HG03095 (cell line): Measurements from ENCODE around the gene MPZ.
A peak's percentile ranks its signal among the peaks of the same experiment; 100 is the strongest.
"Not testable (repeated sequence)": the region's sequence is repeated elsewhere in the genome, so short reads cannot be mapped to it uniquely, and the experiment has no call there.

Experiments used
- ATAC-seq: cut with Tn5 transposase; IDR thresholded peaks from one replicate; pipeline ENCODE4 v1.9.1; 2021; ENCODE audit warnings: moderate library complexity; ENCODE audit not compliant: unreplicated experiment

MPZ gene

DNA sequence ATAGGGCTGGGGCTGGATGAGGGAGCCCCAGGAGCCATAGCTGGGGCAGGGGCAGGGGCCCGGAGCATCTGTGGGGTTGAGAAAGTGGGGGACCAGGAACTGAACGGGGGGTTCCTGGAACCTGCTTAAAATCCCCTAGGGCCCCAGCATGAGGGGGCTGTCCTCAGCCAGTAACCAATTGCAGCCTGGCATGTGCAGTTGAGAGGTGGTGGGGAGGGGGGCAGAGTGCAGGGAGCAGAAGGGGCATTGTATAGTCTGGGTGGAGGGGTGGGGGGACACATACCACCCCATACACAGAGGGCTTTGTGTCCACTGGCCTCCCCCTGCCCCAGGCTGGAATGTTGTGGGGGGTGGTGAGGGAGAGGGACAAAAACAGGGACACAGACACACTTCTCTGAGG, at the start of gene MPZ:
MPZ (minus strand) TSS at position 101 of the 400 bp plus-strand sequence; CDS start at position 38, 63 bp downstream.
- no peak for ATAC-seq

DNA sequence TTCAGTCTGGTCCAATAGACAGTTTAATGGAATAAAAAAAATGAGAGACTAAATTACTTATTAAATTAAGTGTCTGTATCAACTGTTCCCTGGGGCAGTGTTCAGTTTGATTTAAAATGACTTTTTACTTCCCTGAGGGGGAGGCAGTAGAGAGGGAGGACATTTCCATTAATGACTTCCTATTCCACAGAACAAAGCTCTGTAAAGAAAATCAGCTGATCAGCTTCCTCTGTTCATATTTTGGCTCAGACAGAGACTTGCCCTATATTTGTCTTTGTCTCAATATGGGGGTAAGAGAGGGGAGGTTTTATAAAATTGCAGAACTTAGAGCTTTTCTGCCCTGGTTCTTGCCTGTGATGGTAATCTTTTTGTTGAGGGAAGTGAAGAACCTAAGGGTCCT, 49.5 kb upstream of the MPZ start:
- ATAC-seq: no peak

DNA sequence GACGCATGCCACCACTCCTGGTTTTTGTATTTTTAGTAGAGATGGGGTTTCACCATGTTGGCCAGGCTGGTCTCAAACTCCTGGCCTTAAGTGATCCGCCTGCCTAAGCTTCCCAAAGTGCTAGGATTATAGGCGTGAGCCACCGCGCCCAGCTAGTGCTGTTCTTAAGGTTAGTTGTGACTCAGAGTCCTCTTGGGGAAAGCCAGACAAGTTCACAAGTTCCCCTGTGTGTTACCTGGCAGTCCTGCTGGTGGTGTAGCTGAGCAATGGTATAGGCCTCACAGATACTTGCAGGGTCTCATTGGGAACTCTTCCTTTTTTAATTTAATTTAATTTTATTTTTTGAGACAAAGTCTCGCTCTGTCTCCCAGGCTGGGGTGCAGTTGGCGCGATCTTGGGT, 47.3 kb upstream of the MPZ start:
- ATAC-seq: no peak

DNA sequence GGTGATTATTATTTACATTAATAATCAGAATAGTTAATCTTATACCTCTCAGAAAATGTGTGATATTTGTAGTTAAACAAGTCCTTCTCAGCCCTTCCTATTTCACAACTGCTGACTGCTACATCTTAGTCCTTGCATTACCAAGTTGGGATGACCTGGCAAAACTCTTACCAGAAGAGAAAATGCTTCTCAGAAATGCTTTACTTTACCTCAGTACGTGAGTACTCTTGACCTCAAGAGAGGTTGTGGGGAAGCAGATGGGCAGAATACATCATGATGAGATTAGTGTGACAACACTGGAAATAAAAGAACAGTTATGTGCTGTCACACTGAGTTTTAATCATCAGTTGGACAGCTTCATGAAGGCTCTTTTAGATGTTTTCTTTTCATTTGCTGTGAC, 41.7 kb upstream of the MPZ start:
- no peak for ATAC-seq

DNA sequence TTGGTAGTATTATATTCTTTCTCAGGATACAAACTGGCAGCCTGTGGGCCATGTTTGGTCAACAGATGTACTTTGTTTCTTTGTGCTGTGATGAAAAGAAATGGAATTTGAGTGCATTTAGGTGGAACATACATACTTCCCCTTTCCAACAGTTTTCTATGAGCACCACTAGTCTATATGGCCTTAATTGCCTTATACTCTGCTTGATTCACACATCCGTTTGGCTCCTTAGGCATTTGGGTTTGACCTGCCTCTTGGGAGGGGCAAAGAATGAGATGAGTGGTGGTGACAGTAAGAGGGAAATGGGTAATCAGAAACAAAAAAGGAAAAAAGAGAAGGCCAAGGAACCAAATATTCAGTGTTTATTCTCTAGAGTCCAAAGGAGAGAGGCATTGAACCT, 40.9 kb upstream of the MPZ start:
- ATAC-seq: no peak

DNA sequence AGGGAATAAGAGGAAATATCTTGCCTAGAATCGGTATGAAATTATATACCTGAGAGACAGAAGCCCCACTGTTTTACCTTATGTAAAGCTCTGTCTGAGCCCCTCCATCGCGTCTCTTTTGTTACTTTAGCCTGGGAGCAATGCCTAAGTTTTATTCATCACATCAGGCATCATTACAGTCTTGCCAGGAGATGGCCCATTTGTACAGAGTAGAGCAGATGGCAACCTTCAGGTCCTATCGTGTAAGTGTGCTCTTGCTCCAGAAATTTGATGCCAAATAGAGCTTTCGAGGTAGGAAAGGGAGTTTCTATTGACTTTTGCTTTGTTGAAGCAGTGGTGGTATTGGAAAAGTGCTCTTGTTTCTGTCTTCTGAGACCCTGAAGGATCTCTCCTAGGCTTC, 33.1 kb upstream of the MPZ start:
- ATAC-seq: no peak

DNA sequence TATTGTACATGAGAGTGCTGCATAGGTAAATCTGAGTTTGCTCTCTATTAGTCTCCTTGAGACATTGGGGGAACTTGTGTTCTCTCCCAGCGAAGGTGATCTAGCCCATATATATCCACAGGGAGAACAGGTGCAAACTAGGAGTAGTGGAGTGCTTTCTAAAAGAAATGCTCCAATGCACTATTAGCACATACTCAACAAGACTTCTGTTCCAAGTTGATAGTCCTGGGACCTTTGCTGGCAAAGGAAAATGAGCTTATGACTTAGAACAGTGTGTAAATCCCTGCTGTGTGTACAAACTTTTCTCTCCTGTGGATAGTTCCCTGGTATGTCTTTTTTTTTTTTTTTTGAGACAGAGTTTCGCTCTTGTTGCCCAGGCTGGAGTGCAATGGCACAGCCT, 32.4 kb upstream of the MPZ start:
- ATAC-seq: no peak

DNA sequence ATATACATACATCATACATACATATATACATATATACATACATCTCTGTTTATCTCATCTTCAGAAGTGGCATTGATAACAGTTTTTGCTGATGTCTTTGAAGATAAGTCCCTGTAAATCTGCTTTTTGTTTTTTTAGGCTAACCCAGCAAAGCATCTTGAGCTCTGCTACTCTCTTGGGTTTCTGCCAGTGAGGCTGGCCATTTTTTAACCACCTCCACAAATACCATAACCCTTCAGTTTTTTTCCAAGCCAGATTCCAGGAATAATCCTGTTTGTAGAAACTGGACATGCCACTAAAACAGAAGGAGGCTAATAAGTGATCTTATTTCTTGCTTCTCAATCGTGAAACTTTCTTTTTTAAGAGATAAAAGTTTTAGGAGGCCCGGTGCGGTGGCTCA, 26.0 kb upstream of the MPZ start:
- no peak for ATAC-seq

DNA sequence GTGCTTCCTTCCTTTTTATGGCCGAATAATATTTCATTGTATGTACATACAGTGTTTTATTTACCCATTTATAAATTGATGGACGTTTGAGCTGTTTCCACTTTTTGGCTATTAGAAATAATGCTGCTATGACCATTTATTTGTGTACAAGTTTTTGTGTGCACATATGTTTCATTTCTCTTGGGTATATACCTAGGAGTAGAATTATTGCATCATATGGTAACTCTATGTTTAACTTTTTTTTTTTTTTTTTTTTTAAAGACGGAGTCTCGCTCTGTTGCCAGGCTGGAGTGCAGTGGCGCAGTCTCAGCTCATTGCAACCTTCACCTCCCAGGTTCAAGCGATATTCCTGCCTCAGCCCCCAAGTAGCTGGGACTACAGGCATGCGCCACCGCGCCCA, 23.4 kb upstream of the MPZ start:
- ATAC-seq: no peak

DNA sequence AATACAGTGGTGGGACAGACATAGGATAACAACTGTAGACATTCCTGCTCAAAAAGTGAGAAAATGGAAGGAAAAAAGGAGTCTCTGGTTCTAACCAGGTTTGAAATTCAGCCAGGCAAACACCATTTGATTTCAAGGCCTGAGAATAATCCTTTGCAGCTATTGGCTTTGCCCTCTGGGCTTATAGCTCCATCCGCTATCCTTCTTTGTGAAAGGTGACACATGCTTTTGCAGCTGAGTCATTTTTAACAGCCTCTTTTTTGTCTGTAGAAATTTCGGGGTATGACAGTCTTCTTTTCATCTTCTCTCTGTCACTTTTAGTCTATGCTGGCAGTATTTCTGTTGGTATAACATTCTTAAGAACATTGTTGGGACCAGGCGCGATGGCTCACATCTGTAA, 20.6 kb upstream of the MPZ start:
- no peak for ATAC-seq

DNA sequence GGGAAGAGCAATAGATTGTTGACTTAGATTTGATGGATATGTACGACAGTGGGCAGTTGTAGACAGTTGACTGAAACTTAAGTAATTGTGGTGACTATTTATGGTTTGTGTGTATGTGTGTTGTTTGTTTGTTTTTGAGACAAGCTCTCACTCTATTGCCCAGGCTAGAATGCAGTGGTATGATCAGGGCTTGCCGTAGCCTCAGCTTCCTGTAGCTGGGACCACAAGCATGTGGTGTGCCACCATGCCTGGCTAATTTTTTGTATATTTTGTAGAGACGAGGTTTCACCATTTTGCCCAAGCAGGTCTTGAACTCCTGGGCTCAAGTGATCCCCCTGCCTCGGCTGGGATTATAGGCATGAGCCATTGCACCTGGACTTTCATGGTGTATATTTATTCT, 14.3 kb upstream of the MPZ start:
- no peak for ATAC-seq

DNA sequence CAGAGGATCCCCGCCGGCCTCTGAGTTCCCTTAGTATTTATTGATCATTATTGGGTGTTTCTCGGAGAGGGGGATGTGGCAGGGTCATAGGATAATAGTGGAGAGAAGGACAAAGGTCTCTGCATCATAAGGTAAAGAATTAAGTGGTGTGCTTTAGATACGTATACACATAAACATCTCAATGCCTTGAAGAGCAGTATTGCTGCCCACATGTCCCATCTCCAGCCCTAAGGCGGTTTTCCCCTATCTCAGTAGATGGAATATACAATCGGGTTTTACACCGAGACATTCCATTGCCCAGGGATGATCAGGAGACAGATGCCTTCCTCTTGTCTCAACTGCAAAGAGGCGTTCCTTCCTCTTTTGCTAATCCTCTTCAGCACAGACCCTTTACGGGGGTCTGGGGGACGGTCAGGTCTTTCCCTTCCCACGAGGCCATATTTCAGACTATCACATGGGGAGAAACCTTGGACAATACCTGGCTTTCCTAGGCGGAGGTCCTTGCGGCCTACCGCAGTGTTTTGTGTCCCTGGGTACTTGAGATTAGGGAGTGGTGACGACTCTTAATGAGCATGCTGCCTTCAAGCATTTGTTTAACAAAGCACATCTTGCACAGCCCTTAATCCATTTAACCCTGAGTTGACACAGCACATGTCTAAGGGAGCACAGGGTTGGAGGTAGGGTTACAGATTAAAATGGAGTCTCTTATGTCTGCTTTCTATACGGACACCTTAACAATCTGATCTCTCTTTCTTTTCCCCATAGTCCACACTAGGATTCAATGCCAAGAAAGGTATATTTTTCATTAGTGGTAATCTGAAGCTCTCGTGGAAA, 6.3 kb upstream of the MPZ start:
- not testable (repeated sequence) for ATAC-seq

DNA sequence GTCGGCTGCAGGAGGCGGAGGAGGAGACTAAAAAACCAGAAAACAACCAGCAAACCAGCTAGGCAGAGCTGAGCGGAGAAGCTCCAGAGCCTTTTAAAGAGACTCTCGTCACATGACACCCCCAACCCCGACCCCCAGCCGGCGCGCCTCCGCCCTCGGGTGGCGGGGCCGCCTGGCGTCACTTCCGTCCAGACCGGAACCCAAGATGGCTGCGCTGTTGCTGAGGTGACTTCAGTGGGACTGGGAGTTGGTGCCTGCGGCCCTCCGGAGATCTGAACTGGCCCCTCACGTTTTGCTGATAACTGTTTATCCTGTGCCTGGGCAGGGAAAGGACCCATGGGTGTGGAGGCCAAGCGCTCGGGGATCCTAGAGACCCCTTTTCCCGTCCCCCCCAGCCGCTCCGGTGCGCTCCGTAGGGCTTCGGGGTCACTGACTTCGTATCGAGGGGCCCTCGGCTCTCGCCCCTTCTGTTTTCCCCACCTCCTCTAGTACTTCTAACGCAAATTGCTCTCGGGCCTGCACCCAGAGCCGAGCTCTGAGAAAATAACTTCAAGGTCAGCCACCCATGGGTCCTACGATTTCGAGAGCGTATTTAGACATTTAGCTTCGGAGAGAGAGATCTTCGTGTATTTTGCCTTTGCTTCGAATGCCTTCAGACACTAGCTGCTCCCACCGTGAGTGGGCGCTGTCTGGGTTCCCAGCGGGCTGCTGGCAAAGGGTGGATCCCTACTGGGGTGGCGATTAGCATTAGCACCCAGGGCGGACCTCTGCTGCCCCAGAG, 4.6 kb upstream of the MPZ start, which contains the start of gene SDHC:
SDHC (plus strand) TSS at position 181 of the 781 bp plus-strand sequence; CDS start at position 206, 25 bp downstream.
- peak; percentile 93 for ATAC-seq

DNA sequence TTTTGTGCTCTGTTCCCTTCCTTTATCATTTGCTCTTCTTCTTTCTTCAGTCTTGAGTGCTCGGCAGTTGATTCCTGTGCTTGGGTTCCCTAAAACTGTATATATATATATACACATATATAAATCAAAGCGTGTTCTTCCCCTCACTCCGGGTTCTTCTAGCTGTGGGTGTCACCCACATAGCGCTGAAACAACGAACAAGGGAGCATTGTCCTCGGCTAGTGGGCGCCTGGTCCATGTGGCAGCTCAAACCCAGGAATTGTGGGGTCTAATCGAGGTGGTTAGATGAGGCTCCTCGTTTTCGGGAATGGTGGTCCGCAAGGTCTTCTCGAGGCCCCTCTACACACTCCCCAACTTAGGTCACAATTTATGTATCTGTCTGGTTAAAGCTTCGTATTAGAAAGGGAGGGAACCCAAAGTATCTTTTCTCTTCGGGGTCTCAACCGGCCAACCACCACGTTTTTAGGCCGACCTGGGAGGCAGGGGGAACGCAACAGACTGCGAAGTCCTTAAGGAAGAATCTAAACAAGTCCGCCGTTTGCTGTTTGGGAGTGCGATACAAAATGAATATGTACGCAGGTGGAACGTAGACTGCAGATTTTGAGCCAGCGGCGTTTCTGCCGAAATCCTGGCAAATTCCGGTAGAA, 3.9 kb upstream of the MPZ start:
- no peak for ATAC-seq

DNA sequence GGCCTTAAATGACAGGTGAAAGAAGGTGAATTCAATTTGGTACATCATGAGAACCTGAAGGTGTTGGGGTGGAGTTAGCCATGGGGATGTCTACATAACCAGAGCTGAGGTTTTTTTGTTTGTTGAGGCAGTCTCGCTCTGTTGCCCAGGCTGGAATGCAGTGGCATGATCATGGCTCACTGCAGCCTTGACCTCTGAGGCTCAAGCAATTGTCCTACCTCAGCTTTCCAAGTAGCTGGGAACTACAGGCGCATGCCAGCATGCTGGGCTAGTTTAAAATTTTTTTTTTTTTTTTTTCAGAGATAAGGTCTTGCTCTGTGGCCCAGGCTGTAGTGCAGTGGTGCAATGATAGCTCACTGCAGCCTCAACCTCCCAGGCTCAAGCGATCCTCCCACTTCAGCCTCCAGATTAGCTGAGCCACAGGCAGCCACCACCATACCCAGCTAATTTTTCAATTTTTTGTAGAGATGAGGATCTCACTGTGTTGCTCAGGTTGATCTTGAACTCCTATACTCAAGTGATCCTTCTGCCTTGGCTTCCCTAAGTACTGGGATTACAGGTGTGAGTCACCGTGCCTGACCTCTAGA, 1.9 kb upstream of the MPZ start:
- ATAC-seq: no peak

DNA sequence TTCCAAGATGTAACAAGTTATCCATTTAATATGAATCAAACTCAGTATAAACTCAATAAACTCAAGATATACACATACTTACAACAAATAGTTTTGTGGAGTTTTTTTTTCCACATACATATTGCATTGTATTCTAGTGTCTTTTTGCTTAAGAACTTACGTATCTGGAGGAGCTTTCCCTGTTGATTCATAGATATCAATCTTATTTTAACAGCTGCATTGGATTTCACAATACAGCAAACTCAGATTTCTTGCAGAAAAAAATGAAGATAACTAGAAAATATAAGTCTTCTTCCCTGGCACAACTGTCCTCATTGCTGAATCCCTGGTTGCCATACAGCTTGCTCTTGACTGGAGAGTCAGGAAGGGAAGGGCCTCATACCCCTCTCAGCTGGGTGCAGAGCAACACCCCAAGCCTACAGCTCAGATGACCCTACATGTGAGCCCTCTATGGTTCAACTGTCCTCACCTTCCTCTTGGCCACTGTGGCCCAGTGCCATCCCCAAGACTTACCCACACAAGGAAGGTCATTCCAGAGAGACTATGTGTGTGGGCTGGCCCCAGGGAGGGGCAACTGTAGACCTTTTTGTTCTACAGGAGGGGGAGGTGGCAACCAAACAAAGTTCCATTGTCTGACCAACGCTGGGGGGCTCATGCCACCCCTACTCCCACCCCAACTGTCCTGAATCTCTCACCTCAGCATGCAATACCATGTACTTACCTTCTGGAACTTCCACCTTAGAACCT, 1.7 kb downstream of the MPZ start:
- no peak for ATAC-seq

DNA sequence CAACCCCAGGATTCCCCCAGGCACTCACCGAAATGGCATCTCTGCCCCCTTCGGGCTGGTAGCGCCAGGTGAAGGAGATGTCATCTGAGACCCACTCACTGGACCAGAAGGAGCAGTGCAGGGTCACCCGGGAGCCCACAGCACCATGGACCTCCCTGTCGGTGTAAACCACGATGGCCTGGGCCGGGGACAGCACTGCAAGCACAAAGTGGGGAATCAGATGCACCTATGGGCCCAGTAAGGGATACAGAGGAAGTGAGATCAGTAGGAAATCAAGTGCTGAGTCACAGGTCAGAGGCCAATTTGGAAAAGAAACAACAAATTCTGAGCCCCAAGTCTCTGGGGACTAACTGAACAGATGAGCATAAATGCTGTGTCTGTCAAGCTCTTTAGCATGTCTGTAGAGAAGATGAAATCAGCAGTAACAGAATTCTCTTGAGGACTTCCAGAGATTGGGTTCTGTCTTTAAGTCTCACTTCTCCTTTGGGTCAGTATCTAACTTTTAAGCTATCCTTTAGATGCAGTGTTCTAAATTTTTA, 2.5 kb downstream of the MPZ start:
- ATAC-seq: no peak

DNA sequence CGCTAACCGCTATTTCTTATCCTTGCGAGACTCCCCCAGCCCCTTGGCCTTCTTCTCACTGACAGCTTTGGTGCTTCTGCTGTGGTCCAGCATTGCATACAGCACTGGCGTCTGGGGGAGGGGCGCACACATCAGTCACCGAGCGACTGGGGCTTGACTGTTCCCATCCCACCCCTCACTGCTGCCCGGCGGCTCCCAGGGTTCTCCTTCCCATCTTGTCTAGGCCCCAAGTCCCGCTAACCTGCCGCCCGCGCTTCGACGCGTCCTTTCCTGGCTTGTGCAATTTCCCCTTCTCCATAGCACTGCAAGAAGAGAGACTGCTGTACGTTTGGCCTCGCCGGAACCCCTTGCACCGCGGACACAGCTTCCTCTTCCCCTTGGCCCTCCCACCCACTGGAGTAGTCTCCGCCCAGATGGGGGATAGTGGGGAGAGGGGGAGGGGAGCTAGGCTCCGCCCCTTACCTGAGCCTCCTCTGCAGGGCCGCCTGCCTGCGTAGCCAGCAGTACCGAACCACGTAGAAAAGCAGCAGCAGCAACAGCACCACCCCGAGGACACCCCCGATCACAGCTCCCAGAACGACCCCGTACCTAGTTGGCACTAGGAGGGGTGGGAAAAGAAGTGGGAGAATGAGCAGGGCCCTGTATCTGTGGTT, 3.8 kb downstream of the MPZ start:
- peak; percentile 76 for ATAC-seq

DNA sequence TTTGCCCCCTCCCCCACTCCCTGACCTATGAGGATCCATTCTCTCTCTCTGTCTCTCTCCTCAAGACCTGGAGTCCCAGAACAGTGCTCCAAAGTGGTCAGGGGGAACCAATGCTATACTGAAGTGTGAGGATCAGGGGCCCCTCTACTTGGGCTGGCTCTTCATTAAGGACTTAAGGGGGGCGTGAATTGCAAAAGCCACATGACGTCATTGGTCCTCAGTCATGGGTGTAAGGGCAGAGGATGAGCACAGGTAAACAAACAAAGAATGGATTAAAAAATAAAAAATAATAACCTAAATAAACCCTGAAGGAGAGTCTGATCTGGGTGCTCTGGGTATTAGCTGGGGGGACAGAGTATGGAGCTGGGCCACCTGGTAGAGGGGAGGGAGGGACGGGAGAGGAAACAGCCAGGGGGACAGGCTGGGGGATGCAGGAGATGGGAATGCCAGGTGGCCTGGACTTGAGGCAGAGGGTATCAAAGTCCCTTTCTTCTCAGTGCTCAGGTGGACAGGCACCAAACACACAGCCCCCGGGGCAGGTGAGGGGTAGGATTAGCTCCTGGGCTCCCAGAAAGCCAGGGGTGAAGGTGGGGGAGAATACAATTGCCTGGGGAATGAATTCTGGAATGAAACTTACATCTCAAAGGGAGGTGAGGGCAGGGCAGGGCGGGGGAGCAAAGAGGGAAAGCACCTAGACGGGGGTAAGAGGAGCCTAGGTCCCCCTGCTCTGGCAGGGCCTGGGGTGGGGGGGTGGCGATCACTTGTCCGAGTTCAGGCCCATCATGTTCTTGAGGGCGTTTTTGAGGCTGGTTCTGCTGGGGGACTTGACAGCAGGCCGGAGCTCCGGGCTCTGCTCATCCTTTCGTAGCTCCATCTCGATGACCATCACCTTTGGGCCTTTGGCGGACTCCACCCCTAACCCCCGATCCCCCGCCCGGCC, 4.6 kb downstream of the MPZ start:
- no peak for ATAC-seq
